Right lobe of liver (tissue), 6 donors: ENCODE results near the gene PI4K2B. TPM values are rescaled to one million over a fixed set of nuclear protein-coding genes. Genes with fewer than 3 reads are reported as not detected.
"Not testable (repeated sequence)": the region's sequence is repeated elsewhere in the genome, so short reads cannot be mapped to it uniquely, and the experiment has no call there.

Experiments used
- ATAC-seq, 4 donors: fragments of 200-7000 bp; cut with Tn5 transposase; one replicate each; pipeline ENCODE4 v1.9.1; 2020; ENCODE audit warnings: mild to moderate bottlenecking in 4 of 4, moderate library complexity in 4 of 4
- DNase-seq, 3 donors: peaks; one replicate each; pipeline ENCODE4 v3.0.0-alpha.2; 2020
- H3K27ac ChIP-seq, 3 donors: fragments of 200-600 bp; one replicate each; pipeline ENCODE4 v1.8.0; 2022
- H3K27me3 ChIP-seq, 2 donors: fragments of 200-600 bp; one replicate each; pipeline ENCODE4 v1.8.0; 2022
- H3K36me3 ChIP-seq, 4 donors: fragments of 200-600 bp; sonication (generic) in 1 of 4; one replicate each; pipeline versions ENCODE4 v1.5.1 to v1.8.0; 2017 to 2022; ENCODE audit warnings: control low read depth in 1 of 4
- H3K4me1 ChIP-seq, 4 donors: fragments of 200-600 bp; sonication (generic) in 1 of 4; one replicate each; pipeline versions ENCODE4 v1.5.1 to v1.8.0; 2017 to 2022; ENCODE audit warnings: control low read depth in 1 of 4
- H3K4me3 ChIP-seq, 3 donors: fragments of 200-600 bp; one replicate each; pipeline ENCODE4 v1.8.0; 2022
- H3K9me3 ChIP-seq, 4 donors: fragments of 200-600 bp; sonication (generic) in 1 of 4; one replicate each; pipeline versions ENCODE4 v1.5.1 to v1.8.0; 2017 to 2022; ENCODE audit warnings: control low read depth in 1 of 4
- POLR2A ChIP-seq: fragments of 450-650 bp; IDR thresholded peaks from one replicate; pipeline ENCODE4 v1.6.1; 2017; ENCODE audit warnings: antibody characterized with exemption, mild to moderate bottlenecking
- WGBS: methylation state at CpG from one replicate; pipeline ENCODE4 v1.1.6; 2018; ENCODE audit warnings: low coverage, low lambda C conversion rate; ENCODE audit not compliant: insufficient coverage; ENCODE audit errors: missing lambda C conversion rate; 5-methylcytosine and 5-hydroxymethylcytosine counted together
- intact Hi-C, 2 donors: fragments of 100-400 bp; cut with DNase I; formaldehyde crosslinking; loops; one replicate each; pipeline versions ENCODE4 v1.11.2 to v1.14.1; 2022
- total RNA-seq, 6 experiments: library from RNA; depleted of rRNA in 2 of 6; stranded (reverse); fragments of >200 nt in 2 of 6; fragmentation: NEBNext Ultra II Directional in 3 of 6; extraction: Animal tissue kit (Norgen Biotek cat#: 25700) in 3 of 6; gene quantifications; one replicate each; pipeline versions ENCODE4 v1.1.0 to v1.2.4, GENCODE V29; 2016 to 2023
- TF ChIP-seq, protein P1 (sequence below), 4 donors: fragments of 200-600 bp in 3 of 4; fragments of 450-650 bp in 1 of 4; IDR thresholded peaks; one replicate each; pipeline versions ENCODE4 v1.5.1 to v1.8.0; 2016 to 2022; ENCODE audit warnings: antibody characterized with exemption in 4 of 4, mild to moderate bottlenecking in 2 of 4
- donor health status: DM: no; HTN: yes; CAD: no.
- donor health status: DM: no; HTN: no; CAD: no.
- donor health status: DM: no; HTN: no; CAD: no.
- donor health status: DM: no; HTN: yes; CAD: no.
- donor health status: DM: no; HTN: yes; CAD: no.

The PI4K2B gene
- total RNA-seq, 6 experiments from 2014 or later, result 17.1 to 33.5 (median 22.8) TPM

DNA sequence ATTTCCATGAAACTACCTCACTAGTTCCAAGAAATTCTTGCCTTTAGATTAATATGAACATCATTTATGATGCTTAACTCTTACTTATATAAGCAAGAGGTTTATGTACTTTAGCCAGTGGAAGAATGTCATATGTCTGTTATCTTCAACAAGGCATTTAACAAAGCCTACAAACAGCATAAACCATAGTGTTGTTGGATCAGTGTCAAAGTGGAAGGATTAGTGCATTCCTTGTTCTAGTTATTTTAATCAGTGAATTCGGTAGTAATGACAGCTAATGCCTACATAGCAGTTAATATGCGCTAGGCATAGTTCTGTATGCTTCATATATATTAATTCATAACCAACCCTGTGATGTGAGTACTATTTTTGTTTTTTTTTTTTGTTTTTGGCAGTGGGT lies 3.1 kb downstream of the PI4K2B start:
- ATAC-seq (no peak), DNase-seq (no peak)
- no peak for TF ChIP-seq POLR2A
- TF ChIP-seq, protein P1, sequence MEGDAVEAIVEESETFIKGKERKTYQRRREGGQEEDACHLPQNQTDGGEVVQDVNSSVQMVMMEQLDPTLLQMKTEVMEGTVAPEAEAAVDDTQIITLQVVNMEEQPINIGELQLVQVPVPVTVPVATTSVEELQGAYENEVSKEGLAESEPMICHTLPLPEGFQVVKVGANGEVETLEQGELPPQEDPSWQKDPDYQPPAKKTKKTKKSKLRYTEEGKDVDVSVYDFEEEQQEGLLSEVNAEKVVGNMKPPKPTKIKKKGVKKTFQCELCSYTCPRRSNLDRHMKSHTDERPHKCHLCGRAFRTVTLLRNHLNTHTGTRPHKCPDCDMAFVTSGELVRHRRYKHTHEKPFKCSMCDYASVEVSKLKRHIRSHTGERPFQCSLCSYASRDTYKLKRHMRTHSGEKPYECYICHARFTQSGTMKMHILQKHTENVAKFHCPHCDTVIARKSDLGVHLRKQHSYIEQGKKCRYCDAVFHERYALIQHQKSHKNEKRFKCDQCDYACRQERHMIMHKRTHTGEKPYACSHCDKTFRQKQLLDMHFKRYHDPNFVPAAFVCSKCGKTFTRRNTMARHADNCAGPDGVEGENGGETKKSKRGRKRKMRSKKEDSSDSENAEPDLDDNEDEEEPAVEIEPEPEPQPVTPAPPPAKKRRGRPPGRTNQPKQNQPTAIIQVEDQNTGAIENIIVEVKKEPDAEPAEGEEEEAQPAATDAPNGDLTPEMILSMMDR (IDR thresholded peaks at IDR 0.05), result no peak
- Histone ChIP-seq H3K27me3 (no peaks in the 10 kb centered on the region), H3K4me3 (no peak overlapping the region), H3K27ac (no peak overlapping the region), H3K4me1 (peaks cover 0 to 49% (median 7%) of the 10 kb centered on the region in 4 donors), H3K36me3 (no peaks in the 10 kb centered on the region), H3K9me3 (no peaks in the 10 kb centered on the region)
- 78% methylated on average over 2 of the region's 2 CpGs for WGBS
- intact Hi-C loops, result no loop called here

DNA sequence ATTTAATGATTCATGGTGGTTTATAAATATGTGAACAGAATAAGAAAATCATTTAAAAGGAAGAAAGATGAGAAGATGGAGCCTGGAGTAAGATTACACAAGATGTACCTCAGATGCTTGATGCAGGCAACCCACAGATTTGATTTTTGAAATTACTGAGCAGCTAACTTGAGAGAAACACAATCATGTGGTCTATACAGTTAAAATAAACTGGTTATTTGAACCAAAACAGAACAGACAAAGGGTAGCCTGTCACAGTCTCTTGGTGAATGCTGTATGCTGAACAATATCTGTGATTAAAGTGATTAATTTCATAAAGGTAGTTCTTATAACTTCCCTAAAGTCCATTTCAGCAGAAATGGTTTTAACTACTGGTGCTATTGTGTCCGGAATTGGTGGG lies 4.2 kb downstream of the PI4K2B start:
- Histone ChIP-seq H3K27me3 (no peaks in the 10 kb centered on the region), H3K9me3 (no peaks in the 10 kb centered on the region), H3K4me3 (no peak overlapping the region), H3K4me1 (peaks cover 0 to 54% (median 7%) of the 10 kb centered on the region in 4 donors), H3K27ac (no peak overlapping the region), H3K36me3 (no peaks in the 10 kb centered on the region)
- 100% methylated on average over 1 of the region's 1 CpG for WGBS
- intact Hi-C loops, result no loop called here
- no peak for DNase-seq
- no peak for TF ChIP-seq POLR2A
- TF ChIP-seq, protein P1 (IDR thresholded peaks at IDR 0.05), result no peak
- no peak for ATAC-seq

DNA sequence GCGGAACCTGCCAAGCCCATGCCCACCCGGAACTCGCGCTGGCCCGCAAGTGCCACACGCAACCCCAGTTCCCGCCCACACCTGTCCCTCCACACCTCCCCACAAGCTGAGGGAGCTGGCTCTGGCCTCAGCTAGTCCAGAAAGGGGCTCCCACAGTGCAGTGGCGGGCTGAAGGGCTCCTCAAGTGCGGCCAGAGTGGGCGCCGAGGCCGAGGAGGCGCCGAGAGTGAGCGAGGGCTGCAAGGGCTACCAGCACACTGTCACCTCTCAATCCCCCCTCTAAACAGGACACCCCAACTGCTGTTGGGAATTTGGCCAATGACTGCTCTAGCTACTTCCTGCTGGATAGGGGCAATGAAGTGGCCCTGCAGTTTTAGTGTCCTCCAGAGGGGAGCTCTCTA lies 5.7 kb downstream of the PI4K2B start:
- peaks cover 0 to 51% (median 7%) of the 10 kb centered on the region in 4 donors for H3K4me1 ChIP-seq
- ATAC-seq, H3K27ac ChIP-seq, intact Hi-C loops, H3K27me3 ChIP-seq, H3K9me3 ChIP-seq, DNase-seq, H3K36me3 ChIP-seq, H3K4me3 ChIP-seq: not testable (repeated sequence)
- 90% methylated on average over 2 of the region's 15 CpGs for WGBS

DNA sequence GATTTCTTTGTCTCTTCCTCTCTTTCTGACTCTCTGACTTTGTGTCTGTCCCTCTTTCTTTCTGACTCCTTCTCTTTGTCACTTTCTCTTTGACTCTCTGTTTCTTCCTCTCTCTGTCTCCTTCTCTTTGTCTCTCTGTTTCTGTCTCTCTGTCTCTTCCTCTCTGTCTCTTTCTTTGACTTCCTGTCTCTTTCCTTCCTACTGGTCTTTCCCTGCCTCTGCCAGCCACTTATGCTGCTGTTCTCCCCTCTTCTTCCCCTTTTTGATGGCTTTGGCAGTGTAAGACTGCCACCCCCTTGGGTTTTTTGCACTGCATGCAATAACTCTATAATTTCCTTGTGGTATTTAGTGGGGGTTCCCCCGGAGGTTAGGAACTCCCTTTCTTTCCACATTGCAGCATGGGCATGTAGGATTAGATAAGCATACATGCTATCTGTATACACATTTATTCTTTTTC lies 6.9 kb downstream of the PI4K2B start:
- DNase-seq, H3K9me3 ChIP-seq, H3K27me3 ChIP-seq, H3K36me3 ChIP-seq, H3K27ac ChIP-seq, intact Hi-C loops, ATAC-seq, H3K4me3 ChIP-seq: not testable (repeated sequence)
- peaks cover 0 to 46% (median 5%) of the 10 kb centered on the region in 4 donors for H3K4me1 ChIP-seq
- WGBS, result 55% methylated on average over 1 of the region's 1 CpG

DNA sequence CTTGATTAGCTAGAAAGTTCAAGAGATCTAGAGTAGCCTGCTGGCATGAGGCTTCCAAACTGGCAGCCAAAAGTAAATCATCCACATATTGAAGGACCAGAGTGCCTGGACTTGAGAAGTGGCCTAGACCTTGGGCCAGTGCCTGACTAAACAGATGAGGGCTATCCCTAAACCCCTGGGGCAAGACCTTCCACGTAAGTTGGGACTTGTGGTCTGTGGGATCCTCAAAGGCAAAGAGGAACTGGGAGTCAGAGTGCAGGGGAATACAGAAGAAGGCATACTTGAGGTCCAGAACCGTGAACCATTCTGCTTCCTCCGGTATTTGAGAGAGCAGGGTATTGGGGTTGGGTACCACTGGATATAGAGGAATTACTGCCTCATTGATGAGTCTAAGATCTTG lies 8.4 kb downstream of the PI4K2B start:
- WGBS, result 83% methylated on average over 3 of the region's 3 CpGs
- H3K4me3 ChIP-seq, ATAC-seq, H3K9me3 ChIP-seq, H3K27me3 ChIP-seq, DNase-seq, H3K27ac ChIP-seq, intact Hi-C loops, H3K36me3 ChIP-seq: not testable (repeated sequence)
- peaks cover 0 to 39% (median 4%) of the 10 kb centered on the region in 4 donors for H3K4me1 ChIP-seq

DNA sequence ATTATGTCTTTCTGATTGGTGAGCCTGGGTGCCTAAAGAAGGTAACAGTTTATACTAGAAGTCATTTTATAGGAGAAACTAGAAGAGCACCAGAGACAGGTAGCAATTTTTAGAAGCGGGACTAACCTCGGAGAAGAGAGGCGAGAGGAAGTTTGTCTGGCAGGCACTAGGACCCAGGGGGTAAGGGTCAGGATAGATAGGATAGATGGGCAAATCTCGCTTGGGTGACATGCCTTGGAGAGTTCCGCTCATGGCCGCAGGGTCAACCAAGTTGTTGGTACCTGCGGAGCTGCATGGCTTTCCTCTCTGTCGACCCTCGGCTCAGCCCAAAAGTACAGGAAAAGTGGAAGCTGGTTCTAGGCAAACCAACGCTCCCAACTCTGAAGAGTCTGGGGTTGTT lies 11.3 kb downstream of the PI4K2B start:
- DNase-seq (no peak), ATAC-seq (no peak)
- Histone ChIP-seq H3K4me3 (no peak overlapping the region), H3K36me3 (no peaks in the 10 kb centered on the region), H3K27me3 (no peaks in the 10 kb centered on the region), H3K4me1 (peaks cover 0 to 28% (median 4%) of the 10 kb centered on the region in 4 donors), H3K27ac (no peak overlapping the region), H3K9me3 (no peaks in the 10 kb centered on the region)
- 88% methylated on average over 3 of the region's 10 CpGs for WGBS
- no peak for TF ChIP-seq POLR2A
- TF ChIP-seq, protein P1 (IDR thresholded peaks at IDR 0.05), result no peak
- intact Hi-C loops, result no loop called here
